ENCODE data around the gene WNT8B.

WNT8B gene

DNA sequence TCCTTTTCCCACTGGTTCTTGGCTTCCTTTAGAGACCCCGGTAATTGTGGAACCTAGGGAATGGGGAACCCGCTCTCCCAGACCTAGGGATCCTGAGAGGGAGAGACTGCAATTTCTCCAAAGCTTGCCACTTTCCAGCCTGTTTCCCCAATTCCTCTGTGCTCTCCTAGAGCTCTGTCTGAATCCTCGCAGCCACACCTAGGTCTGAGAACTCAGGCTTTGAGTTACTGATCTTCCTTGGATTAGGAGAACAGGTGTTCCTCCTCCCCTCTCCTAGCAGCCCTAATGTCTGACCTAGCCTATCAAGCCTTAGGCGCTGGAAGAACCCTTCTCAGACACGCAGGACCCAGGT lies 20.0 kb downstream of the WNT8B start:
- no peak for FAIRE-seq

DNA sequence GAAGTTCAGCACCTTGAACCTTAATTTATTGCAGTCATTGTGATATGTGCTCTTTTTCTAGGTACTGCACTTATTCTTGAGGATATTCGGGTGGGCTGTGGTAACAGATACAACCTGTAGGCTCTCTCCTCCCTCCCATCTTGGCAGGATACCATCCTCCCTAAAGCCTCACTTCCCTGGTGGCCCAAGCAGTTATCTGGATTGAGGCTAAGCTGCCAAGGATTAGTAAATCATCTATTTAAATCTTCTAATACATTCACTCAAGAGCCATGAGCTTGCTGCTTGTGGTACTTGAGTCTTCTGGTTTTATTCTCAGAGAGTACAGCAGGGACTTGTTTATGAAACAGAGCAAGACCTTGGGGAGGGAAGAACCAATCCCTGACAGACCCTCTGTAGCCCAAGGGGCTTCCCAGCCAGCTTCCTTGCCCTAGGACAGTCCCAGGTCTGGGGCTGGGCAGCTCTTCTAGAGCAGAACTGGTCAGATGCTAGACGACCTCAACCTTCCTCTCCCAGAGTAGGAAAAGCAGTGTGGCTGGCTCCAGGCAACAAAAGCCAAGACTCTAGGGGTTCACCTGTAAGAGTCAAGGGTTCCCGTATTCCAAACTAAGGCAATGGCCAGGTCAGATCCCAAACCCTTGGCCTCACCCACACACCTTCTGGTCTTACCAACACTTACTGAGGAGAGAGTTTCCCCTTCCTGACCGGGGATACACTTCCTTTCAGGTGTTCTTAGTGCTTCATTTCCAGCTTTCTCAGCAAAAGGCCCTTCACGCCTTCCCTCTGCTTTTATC lies 21.3 kb downstream of the WNT8B start:
- FAIRE-seq (no peak), DNase-seq (ENCODE audit: low spot score) (no peak)

More for the DNA sequence above, 20.0 kb downstream of the WNT8B start:
- DNase-seq (ENCODE audit: low spot score), result no peak

DNA sequence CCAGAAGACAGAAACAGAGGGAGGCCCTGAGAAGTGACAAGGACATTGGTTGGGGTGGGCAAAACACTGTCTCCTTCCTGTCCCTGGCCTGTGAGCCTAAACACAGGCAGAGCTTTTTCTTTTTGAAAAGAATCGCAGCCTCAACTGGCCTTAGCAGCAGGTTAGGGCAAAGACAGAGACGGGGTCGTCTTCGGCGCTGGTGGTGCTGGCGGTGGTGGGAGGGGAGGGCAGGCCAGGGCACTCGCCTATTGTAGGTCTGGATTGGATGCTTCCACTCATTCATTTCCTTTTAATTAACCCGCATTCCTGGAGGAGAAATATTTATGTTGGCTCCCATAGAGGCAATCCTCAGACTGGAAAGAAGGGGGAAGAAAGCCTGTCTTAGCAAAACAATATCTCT lies 22.6 kb downstream of the WNT8B start:
- FAIRE-seq (no peak), DNase-seq (ENCODE audit: low spot score) (no peak)

DNA sequence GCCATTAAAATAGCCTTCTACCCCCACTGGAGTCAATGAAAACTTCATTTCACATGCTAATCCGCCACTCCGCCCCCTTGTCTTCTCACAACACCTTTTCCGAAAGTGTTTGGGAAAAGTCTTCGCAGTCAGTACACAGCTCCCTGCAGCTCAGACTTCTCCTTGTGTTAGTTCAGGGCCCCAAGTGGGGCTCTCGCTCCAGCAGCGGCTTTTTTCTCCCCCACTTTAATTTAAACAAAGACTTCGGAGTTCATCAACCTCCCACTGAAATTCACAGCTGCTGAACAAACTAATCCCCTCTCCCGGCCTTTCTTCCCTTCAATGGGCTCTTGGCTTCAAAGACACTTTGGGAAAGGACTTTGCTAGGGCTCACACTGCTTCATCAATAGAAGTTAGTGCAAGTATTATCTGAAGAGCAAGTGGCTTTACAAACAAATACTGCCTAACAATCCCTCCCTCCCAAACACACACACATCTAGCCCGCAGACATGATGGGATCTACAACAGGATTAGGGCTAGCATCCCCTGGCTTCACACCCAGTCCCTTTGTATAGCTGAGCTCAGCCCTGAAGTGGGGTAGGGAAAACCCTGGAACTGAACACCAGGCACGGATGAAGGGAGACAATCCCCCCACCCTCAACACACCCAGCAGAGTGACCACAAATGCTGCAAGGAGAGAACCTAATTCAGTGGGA lies 23.1 kb downstream of the WNT8B start:
- FAIRE-seq, result no peak
- DNase-seq (ENCODE audit: low spot score), result no peak

DNA sequence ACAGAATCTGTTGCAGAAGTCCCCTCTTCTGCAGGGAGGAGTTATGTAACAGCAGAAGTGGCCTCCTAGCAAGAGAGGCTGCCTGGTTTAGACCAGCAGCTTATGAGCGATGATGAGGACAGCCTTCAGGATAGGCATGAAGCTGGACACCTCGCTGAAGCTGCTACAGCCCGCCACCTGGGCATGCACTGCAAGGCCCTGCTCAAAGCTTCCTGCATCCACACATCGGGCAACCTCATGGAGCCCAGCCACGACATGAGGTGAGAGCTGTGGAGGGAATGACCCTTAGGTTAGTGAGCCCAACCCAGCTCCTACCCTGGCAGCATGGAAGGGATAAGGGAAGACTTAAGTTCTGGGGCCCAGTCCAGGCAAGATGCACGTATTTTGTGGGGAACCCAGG lies 24.7 kb downstream of the WNT8B start:
- DNase-seq (ENCODE audit: low spot score) (no peak), FAIRE-seq (no peak)

DNA sequence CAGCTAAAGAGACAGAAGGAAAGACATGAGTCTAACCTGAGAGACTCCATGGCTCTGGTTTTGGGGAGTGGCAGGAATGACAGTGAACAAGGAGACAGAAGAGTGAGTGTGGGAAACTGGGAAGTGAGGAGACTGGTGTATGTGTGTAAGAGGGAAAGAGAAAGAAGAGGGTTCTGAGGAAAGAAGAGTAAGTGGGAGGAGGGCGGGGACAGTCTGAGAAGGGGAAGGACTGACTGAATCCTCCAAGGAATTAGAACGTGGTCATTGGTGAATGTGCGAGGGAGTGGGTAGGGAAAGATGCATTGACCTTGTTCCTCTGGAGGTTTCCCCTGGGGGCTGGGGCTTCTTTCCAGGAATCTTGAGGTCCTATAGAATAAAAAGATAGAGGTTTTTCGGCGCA lies 26.6 kb downstream of the WNT8B start:
- no peak for FAIRE-seq
- DNase-seq (ENCODE audit: low spot score), result no peak

DNA sequence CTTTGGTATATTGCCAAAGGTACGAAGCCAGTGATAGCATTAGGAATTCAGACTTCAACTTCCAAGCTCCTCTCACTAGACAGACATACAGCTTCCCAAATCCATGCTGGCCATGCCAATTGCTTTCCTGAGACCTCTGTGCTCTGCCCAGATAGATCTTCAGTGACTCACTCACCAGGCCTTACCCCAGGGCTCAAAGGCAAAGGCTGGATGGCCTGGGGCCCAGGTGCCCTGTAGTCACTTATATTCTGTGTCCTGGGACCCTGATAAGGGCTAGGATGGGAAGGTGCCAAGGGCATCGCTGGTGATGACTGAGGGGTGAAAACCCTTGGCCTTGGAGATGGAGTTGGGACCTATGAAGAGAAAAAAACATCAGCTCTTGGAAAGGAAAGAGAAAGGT lies 27.7 kb downstream of the WNT8B start:
- no peak for DNase-seq (ENCODE audit: low spot score)
- no peak for FAIRE-seq

DNA sequence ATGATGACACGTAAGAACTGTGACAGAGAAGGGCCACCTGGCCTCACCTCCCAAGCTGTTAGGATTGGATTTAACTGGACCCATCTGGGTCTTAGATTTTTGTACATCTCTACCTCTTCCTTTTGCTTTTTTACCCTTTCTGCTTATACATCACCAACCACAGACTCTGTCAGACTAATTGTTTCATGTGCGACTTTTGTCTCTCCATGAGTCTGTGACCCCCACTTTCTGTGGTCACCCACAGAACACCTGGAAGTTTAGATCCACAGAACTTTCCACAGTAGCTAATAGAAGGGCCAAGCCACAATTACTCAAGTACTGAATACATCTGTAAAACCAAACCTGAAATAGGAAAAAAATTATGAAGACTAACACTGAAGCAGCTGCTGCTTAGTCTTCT lies 33.8 kb downstream of the WNT8B start:
- FAIRE-seq, result no peak

DNA sequence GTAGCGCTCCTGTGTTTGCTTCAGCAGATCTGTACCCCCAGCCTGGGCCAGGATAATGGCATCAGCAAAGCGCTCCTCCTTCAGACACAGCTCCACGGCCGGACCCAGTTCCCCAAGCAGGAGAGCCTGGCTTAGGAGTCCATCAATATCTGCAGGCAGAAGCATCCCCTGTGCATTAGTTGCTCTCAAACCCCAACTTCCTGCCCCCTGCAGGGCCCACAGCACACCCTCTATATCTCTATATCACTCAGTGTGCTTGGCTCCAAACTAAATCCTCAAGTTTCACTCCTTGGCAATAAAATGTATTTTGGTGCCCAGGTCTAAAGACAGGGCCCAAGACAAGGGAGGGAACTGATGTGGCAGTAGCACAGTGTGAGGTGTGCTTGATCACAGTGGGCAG lies 35.2 kb downstream of the WNT8B start:
- DNase-seq (ENCODE audit: low spot score) (no peak), FAIRE-seq (no peak)

More for the DNA sequence above, 33.8 kb downstream of the WNT8B start:
- DNase-seq (ENCODE audit: low spot score), result no peak

DNA sequence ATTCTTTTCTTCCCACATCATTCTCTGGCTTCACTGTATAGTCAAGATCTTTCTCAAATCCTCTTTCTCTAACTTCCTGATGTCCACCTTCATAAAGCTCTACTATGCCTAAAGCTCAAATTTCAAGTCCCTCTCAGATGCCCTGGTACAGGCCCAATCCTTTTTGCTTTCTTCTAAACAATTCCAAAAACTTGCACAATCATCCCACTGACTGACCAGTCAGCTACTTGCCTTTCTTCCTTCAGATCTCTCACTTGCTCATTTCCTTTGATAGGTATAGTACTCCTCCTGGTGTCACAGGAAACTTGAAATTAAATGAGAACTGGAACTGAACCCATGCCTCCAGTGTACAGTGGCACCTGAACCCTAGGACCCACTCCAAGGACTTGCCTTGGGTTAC lies 38.6 kb downstream of the WNT8B start:
- FAIRE-seq, result no peak
- no peak for DNase-seq (ENCODE audit: low spot score)

DNA sequence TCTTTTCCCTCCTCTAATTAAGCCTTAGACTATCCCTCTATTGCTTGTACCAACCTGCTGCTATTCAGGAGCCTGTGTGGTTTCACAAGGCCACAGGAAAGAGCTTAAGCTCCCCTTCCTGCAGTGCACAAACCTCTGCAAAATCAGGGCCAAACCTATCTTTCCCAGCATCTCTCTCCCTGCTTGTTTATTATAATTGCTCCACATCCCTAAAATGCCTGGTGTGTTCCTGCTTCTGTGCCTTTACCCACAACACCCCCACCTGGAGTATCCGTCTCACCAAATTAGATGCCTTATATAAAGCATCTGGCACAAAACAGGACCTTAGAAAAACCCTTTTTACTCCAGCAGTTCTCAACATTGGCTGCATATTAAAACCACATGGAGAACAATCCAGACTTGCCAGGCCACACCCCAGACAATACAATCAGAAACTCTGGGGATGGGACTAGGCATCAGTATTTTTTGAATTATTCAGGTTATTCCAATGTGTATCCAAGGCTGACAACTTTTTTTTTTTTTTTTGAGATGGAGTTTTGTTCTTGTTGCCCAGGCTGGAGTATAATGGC lies 40.2 kb downstream of the WNT8B start:
- no peak for DNase-seq (ENCODE audit: low spot score)
- FAIRE-seq, result no peak

DNA sequence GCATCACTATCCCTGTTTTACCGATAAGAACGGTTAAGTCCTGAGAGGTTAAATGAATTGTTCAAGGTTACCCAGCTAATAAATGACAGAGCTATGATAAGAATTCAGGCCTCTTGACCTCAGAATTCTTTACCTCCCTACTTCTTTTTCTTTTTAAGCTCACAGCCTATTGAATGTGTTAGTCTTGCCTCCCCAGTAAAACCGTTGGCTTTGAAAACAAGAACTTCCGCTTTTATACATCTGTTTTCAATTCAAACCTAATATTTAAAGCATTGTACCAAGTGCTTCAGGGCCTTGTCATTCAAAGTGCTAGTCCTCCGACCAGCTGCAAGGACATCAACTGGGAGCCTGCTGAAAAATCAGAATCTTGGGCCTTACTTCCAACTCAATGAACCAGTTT lies 41.3 kb downstream of the WNT8B start:
- no peak for FAIRE-seq
- DNase-seq (ENCODE audit: low spot score), result no peak

DNA sequence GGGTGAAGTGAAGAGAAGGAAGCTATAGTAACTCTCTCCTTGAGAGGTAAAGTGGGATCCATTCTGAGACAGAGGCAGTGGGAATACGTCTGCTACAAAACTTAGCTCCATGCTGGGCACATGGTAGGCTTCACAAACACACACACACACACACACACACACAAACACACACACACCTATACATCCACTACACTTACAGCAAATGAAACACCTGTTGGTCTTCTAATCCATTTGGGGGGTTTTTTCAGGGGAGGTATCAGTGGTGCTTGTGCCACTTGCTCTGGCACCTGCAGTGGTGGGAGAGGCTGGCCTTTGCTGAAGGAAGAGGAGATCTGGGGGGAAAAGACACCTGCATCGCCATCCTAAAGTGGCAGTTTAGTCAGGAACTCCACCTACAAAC lies 42.4 kb downstream of the WNT8B start:
- FAIRE-seq (no peak), DNase-seq (ENCODE audit: low spot score) (no peak)

DNA sequence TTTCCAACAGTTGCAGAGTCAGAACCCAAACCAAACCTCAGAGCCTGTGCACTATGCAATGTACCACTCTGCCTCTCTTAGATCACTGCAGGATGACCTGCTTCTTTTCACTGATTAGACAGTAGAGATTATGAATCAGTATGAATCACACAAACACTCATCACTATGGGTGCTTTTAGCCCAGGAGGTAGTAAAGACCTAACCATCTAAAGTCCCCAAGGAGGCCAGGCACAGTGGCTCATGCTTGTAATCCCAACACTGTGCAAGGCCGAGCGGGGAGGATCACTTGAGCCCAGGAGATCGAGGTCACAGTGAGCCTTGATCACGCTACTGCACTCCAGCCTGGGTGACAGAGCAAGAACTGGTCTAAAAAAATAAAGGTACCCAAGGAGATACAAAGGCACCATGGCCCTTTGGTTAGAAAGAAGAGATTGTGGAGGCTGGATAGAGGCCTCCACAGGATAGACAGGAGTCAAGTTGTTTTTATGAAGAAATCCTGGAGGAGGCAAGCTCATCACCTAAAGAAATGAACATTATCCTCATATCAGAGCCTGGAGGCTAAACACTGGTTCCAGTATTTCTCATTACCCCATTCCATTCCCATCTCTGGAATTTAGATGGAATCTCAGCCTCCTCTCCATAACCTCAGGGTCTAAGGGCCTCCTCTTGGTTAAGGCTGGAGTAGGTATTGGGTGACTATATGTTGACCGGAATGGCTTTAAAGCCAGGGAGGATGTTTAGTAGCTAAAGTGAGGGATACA lies 44.0 kb downstream of the WNT8B start:
- DNase-seq (ENCODE audit: low spot score), result no peak
- FAIRE-seq, result peak; percentile 59

DNA sequence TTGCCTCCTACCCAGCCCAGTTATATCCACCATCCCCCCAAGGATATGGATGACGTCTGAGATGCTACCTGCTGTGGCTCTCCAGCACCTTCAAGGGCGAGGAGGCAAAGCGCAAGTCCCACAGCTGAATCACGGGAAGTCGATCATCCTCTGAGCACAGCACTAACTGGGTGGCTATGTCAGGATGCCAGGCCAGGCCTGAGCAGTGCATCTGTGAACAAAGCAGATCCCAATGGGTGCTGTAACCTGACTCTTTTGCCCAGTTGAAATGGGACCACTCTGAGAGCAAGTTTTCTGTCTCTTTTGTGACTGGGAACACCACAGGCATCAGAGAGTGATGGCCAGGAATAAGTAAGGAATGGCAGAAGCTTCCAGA lies 44.5 kb downstream of the WNT8B start:
- no peak for FAIRE-seq
- no peak for DNase-seq (ENCODE audit: low spot score)

DNA sequence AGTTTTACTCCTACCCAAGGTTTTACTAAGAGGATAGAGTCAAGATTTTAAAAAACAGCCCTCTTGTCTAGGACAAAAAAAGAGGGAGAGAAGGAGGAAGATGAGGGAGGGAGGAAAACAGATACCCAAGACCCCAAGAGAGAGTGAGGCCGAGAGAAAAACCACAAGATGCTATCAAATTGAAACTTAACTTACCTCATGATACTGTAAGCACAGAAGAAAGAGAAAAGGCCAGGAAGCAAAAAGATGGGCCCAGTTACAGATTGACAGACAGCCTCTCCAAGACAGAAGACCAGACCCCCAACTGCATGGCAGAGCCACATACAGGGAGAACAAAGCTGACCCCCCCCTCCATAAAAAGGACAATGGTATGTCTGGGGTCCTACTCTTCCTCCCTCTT lies 45.5 kb downstream of the WNT8B start:
- DNase-seq (ENCODE audit: low spot score) (no peak), FAIRE-seq (no peak)

DNA sequence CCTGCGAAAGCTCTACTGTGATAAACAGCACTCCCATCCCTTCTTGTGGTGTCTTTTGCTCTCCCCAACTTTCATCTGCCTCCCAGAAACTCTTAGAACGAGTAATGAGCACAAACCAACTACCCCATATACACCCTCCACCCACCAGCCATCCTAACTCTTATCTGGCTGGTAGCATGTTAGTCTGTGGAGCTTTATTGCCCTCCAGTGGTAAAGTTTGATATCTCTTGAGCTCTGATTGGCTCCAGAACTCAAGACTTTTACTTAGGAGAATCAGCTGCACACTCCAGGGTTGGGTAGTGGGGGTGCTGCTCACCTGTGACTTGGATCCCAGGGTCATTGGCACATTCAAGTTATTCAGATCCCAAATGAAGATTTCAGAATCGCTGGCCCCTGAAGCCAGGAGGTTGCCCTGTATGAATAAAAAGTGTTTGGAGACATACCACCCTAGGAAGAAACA lies 45.9 kb downstream of the WNT8B start:
- FAIRE-seq (no peak), DNase-seq (ENCODE audit: low spot score) (peak; percentile 61)

DNA sequence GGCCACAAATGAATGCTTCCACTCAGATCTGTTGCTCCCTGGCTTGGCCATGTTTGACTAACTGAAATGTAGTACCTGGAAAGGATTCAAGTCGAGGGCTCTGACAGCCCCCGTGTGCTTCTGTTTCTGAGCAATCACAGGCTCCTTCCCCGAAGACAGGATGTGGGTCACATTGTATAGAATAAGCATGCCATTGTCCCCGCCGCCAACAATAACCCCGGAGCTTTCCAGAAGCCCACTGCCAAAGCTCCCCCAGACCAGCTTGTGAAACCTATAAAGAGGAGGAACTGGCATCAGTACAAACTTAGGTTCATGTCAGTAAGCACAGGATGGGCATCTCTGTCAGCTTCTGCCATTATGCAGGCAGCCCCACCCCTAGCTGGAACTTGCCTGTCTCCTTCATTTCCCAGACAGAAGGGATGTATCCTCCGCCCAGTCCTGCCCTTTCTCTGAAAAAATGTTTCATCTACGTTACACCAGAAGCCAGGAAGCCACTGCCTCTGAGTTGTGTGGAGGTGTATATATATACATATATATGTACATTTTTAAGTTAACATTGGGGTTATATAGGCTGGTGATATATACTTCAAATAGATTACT lies 46.5 kb downstream of the WNT8B start:
- DNase-seq (ENCODE audit: low spot score) (no peak), FAIRE-seq (no peak)

DNA sequence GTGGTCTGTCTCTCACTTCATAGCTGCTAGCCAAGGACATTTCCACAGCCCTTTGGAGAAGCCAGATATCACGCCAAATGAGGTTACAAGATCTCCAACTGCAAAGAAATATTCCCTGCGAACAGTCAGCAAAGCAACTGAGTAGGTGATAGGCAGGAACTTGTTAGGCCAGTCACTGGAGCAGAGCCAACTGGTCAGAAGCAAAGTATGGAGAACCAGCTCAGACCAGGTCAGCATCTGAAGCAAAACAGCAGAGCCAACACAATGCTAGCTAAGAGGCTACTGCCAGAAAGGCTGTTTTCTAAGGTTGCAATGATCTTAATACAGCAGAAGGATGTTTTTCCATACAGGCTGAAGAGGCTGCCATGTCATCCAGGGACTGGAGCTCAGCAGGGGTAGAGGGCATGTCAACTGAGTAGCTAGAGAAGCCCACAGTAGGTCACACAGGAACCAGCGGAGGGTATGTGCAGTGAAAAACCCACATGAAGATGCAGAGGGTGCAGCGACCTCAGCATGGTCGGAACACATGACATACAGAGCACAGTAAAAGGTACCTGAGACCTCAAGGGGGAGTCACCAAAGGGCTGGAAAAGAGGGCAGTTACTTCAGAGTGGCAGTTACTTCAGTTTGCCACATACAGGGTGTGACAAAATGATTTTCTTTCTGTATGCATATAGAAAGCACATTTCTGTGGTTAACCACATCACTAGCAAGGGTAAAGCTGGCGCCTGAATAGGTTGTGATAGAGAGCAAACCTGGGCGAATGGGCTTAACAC lies 47.9 kb downstream of the WNT8B start:
- DNase-seq (ENCODE audit: low spot score), result no peak
- FAIRE-seq, result no peak

DNA sequence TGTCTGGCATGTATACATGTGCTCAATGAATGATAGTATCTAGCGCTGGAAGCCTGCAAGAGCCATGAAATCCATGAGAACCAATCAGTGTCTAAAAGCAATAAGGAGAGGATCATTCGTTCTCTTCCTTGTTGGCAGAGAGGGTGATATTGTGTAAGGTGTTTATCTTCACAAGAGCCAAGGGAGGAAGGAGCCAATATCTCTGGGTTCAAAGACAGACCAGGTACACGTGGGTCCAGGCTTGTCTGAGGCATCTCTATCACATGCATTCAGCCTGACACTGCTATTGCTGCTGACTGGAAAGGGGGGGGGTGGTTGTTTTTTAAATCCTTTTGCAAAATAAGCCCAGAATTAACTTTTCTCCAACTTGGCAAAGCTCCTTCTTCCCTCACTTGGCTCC lies 52.8 kb downstream of the WNT8B start:
- FAIRE-seq, result no peak

DNA sequence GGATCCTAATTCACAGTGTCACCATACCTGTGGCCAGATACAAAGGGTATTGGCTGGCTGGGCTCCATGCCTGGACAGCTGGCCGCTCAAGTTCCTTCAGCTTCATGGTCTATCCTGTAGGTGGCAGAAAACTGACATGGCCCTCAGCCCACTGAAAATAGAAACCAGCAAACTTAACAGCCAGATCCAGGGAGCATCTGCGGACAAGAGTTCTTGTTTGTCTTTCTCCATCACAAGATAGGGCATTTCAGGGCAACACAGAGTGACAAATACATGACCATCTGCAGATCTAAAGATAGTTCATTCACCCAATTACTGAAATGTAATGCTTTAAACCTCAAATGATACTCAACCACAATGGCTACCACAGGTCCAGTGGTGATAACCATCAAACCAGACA lies 54.0 kb downstream of the WNT8B start:
- DNase-seq (ENCODE audit: low spot score) (peak; percentile 37), FAIRE-seq (no peak)

More for the DNA sequence above, 52.8 kb downstream of the WNT8B start:
- no peak for DNase-seq (ENCODE audit: low spot score)
